ENCODE measurements around the gene KCNG4. TPM values are rescaled to one million over a fixed set of nuclear protein-coding genes. Genes with fewer than 3 reads are reported as not detected.
A peak's percentile ranks its signal among the peaks of the same experiment; 100 is the strongest.

The KCNG4 gene
- total RNA-seq, 6 experiments from 2014 or later = not detected

- H3K9me3 Mint-ChIP-seq = no peaks in the 10 kb centered on the region
- peaks cover 10% of the 10 kb centered on the region for H3K27me3 Mint-ChIP-seq (ENCODE audit: insufficient read depth)
- H3K27ac Mint-ChIP-seq = peak overlapping the region; percentile 52; the same call in 1 of the 2 replicates
- 0 out of 2 replicates have a peak, but pooled peaks cover under 1% of the 10 kb centered on the region for H3K36me3 Mint-ChIP-seq (ENCODE audit: low read depth)
- TF ChIP-seq CTCF (IDR thresholded peaks at IDR 0.05) = no peak
- no peak overlapping the region; the same call in 1 of the 2 replicates for H3K4me3 Mint-ChIP-seq
- DNase-seq = peak; percentile 60
- peaks cover 46% of the 10 kb centered on the region for H3K4me1 Mint-ChIP-seq (ENCODE audit: low read depth)
These were observed 13.8 kb downstream of the KCNG4 start for GRCh38 chr16:84226026-84226425.

- DNase-seq = no peak
These were observed 14.2 kb downstream of the KCNG4 start for GRCh38 chr16:84225571-84225970.

GRCh38 chr16:84225126-84225525 is 14.7 kb downstream of the KCNG4 start:
- Mint-ChIP-seq H3K36me3 (ENCODE audit: low read depth) (0 out of 2 replicates have a peak, but pooled peaks cover 4% of the 10 kb centered on the region), H3K9me3 (no peaks in the 10 kb centered on the region), H3K27me3 (ENCODE audit: insufficient read depth) (peaks cover 10% of the 10 kb centered on the region), H3K27ac (no peak overlapping the region), H3K4me1 (ENCODE audit: low read depth) (peaks cover 52% of the 10 kb centered on the region), H3K4me3 (no peak overlapping the region)
- no peak for TF ChIP-seq CTCF (IDR thresholded peaks at IDR 0.05)
- DNase-seq = no peak

More at GRCh38 chr16:84225571-84225970, 14.2 kb downstream of the KCNG4 start:
- peaks cover 51% of the 10 kb centered on the region for H3K4me1 Mint-ChIP-seq (ENCODE audit: low read depth)
- peaks cover 10% of the 10 kb centered on the region for H3K27me3 Mint-ChIP-seq (ENCODE audit: insufficient read depth)
- H3K4me3 Mint-ChIP-seq = no peak overlapping the region; the same call in 1 of the 2 replicates
- 0 out of 2 replicates have a peak, but pooled peaks cover 4% of the 10 kb centered on the region for H3K36me3 Mint-ChIP-seq (ENCODE audit: low read depth)
- no peak for TF ChIP-seq CTCF (IDR thresholded peaks at IDR 0.05)
- H3K9me3 Mint-ChIP-seq = no peaks in the 10 kb centered on the region
- H3K27ac Mint-ChIP-seq = peak overlapping the region; percentile 52; the same call in 1 of the 2 replicates

- Mint-ChIP-seq H3K27ac (no peak overlapping the region), H3K4me1 (ENCODE audit: low read depth) (peaks cover 49% of the 10 kb centered on the region), H3K27me3 (ENCODE audit: insufficient read depth) (peaks cover 11% of the 10 kb centered on the region), H3K4me3 (no peak overlapping the region), H3K36me3 (ENCODE audit: low read depth) (0 out of 2 replicates have a peak, but pooled peaks cover 4% of the 10 kb centered on the region), H3K9me3 (no peaks in the 10 kb centered on the region)
- TF ChIP-seq CTCF (IDR thresholded peaks at IDR 0.05) = no peak
- no peak for DNase-seq
These were observed 15.3 kb downstream of the KCNG4 start for GRCh38 chr16:84224554-84224953.

- Mint-ChIP-seq H3K27ac (no peak overlapping the region), H3K9me3 (no peaks in the 10 kb centered on the region), H3K27me3 (ENCODE audit: insufficient read depth) (peaks cover 17% of the 10 kb centered on the region), H3K4me1 (ENCODE audit: low read depth) (peaks cover 39% of the 10 kb centered on the region), H3K4me3 (no peak overlapping the region), H3K36me3 (ENCODE audit: low read depth) (0 out of 2 replicates have a peak, but pooled peaks cover 4% of the 10 kb centered on the region)
- no peak for TF ChIP-seq CTCF (IDR thresholded peaks at IDR 0.05)
- no peak for DNase-seq
These were observed 16.4 kb downstream of the KCNG4 start for GRCh38 chr16:84223456-84223855.

Data from HFFc6 (cell line).